ENCODE data around the gene IL6R.
"Not testable (repeated sequence)": the region's sequence is repeated elsewhere in the genome, so short reads cannot be mapped to it uniquely, and the experiment has no call there.

- TF ChIP-seq POLR2AphosphoS5 (IDR thresholded peaks at IDR 0.05; ENCODE audit: borderline replicate concordance, low read depth, low read length); EZH2 (IDR thresholded peaks at IDR 0.05); FOXP2 (optimal IDR thresholded peaks at IDR 0.05; ENCODE audit: control extremely low read depth, extremely low read length, insufficient read depth): not testable (repeated sequence)
Measured at GRCh38 chr1:154360881-154361280, 44.3 kb upstream of the IL6R start.

All from SK-N-MC (cell line).